A673 (cell line): ENCODE results near the gene ACOX3. TPM values are rescaled to one million over a fixed set of nuclear protein-coding genes. Genes with fewer than 3 reads are reported as not detected.

Experiments used
- BruUV-seq: library from RNA; stranded (reverse); fragments of 400-500 nt; replicated peaks from 2 replicates; lab custom pipeline; 2021; lab: Mats Ljungman, UMichigan
- CTCF ChIA-PET: fragments of 300-600 bp; sonication (Branson Sonifier 250); formaldehyde crosslinking; loops from one replicate; lab custom pipeline; 2022; ENCODE audit warnings: antibody characterized with exemption; lab: Charles Lee
- POLR2A ChIA-PET: fragments of 300-600 bp; sonication (Branson Sonifier 250); formaldehyde crosslinking; loops from one replicate; lab custom pipeline; 2022; ENCODE audit warnings: antibody characterized with exemption; ENCODE audit not compliant: low non-redundant PET; lab: Charles Lee
- DNase-seq: peaks from one replicate; pipeline ENCODE4 v3.0.0-alpha.2; 2015; ENCODE audit warnings: low spot score
- H3K27ac ChIP-seq: fragments of 200-600 bp; sonication (generic); 2 replicates; pipeline ENCODE4 v1.5.1; 2016; ENCODE audit warnings: mixed run types, low read depth, mild to moderate bottlenecking, mixed read lengths, antibody characterized with exemption, low read length; ENCODE audit not compliant: poor library complexity, severe bottlenecking
- H3K27me3 ChIP-seq: fragments of 200-600 bp; sonication (generic); replicated peaks from 2 replicates; pipeline ENCODE4 v1.6.1; 2017; ENCODE audit warnings: mixed run types, low read depth, mild to moderate bottlenecking, mixed read lengths, antibody characterized with exemption, low read length; ENCODE audit not compliant: insufficient read depth, poor library complexity
- H3K36me3 ChIP-seq: fragments of 200-600 bp; sonication (generic); 2 replicates; pipeline ENCODE4 v1.6.1; 2016; ENCODE audit warnings: mixed run types, mild to moderate bottlenecking, mixed read lengths, antibody characterized with exemption, low read length; ENCODE audit not compliant: insufficient read depth, poor library complexity, severe bottlenecking
- H3K4me1 ChIP-seq: fragments of 200-600 bp; sonication (generic); 2 replicates; pipeline ENCODE4 v1.6.1; 2017; ENCODE audit warnings: mixed run types, mild to moderate bottlenecking, mixed read lengths, antibody characterized with exemption, low read length; ENCODE audit not compliant: insufficient read depth, poor library complexity, severe bottlenecking
- H3K4me3 ChIP-seq: fragments of 200-600 bp; sonication (generic); 2 replicates; pipeline ENCODE4 v1.5.1; 2016; ENCODE audit warnings: low read depth, mixed run types, mild to moderate bottlenecking, mixed read lengths, low read length; ENCODE audit not compliant: poor library complexity, severe bottlenecking
- H3K9me3 ChIP-seq: fragments of 200-600 bp; sonication (generic); 2 replicates; pipeline ENCODE4 v1.6.1; 2016; ENCODE audit warnings: mixed run types, low read depth, mild to moderate bottlenecking, mixed read lengths, antibody characterized with exemption, low read length; ENCODE audit not compliant: poor library complexity, severe bottlenecking
- CTCF ChIP-seq: fragments of 300-800, 200-600 bp; sonication (generic); conservative IDR thresholded peaks from 2 replicates; pipeline ENCODE4 v1.5.1; 2017; ENCODE audit warnings: low read depth, mild to moderate bottlenecking, antibody characterized with exemption, low read length, moderate library complexity, mixed read lengths
- EZH2 ChIP-seq: fragments of 200-600 bp; sonication (generic); IDR thresholded peaks from 2 replicates; pipeline ENCODE4 v1.6.1; 2017; ENCODE audit warnings: borderline replicate concordance, low read depth, mild to moderate bottlenecking, mixed read lengths, antibody characterized with exemption, low read length; ENCODE audit not compliant: poor library complexity, severe bottlenecking
- intact Hi-C: fragments of 100-400 bp; cut with micrococcal nuclease; formaldehyde crosslinking; loops from one replicate; pipeline ENCODE4 v1.10.0; 2022; ENCODE audit not compliant: unreplicated experiment
- total RNA-seq: library from RNA; stranded (reverse); gene quantifications from 2 replicates; pipeline ENCODE4 v1.2.3, GENCODE V29; 2021

The ACOX3 gene
- total RNA-seq, 1 experiment from 2014 or later, result 14.3 TPM

DNA sequence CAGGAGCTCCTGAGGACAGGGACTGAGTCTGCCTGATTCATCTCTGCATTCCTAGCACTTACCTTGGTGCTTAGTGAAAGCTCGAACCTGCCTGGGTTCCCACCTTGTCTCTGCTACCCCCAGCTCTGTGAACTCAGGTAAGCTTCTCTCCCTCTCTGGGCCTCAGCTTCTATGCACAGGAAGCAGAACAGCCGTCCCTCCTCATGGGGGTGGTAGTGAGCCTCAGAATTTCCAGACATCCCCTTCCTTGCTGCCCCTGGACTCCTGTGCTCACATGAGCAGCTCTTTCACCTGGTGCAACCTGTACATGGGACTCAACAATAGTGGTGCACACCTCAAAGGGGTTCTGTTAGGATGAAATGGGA, 120.2 kb downstream of the ACOX3 start:
- H3K27ac ChIP-seq, result no peak overlapping the region
- no peak overlapping the region for H3K4me3 ChIP-seq
- H3K27me3 ChIP-seq, result no peaks in the 10 kb centered on the region
- no peak for DNase-seq
- TF ChIP-seq CTCF (peak; percentile 35; the same call in 1 of the 2 replicates), EZH2 (no peak)
- BruUV-seq, result no TSS peak
- no peaks in the 10 kb centered on the region for H3K9me3 ChIP-seq
- intact Hi-C loops, result no loop called here
- H3K36me3 ChIP-seq, result no peaks in the 10 kb centered on the region
- CTCF ChIA-PET, result interaction anchor here (0.5 to 0.7 kb wide), 2 partner anchors 12 to 78 kb away, joined by 3 read pairs; no protein-coding TSS in a partner anchor
- H3K4me1 ChIP-seq, result peaks cover 11% of the 10 kb centered on the region
- POLR2A ChIA-PET, result no interaction called here

DNA sequence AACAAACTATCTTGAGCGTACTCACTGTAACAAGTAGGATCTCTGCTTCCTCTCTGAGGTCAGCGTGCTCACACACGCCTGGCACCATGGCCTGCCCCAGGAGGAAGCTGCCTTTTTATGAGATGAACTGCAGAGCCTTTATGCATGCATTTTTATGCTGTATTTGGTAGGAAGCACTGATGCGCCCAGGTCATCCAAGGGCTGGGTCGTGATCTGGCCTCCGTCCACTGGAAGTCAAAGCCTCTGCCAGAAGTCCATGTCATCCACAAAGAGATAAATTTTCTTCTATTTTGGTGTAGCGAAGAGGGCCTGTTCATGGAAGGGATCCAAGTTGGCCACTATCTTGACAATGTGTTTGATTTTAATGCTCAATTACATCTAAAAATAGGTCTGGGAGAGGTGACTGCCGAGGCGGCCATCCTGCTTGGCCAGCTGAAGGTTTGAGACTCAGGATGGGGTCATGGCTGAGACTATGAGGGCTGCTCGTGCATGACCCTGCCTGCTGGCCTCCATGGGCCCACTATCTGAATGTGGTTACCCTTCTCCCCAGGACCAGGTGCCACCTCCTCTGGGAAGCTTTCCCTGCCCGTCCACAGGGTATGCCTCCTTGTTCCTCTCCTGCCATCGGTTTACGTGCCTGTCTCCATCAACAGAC, 120.7 kb downstream of the ACOX3 start:
- Histone ChIP-seq H3K4me1 (peaks cover 11% of the 10 kb centered on the region), H3K27ac (no peak overlapping the region), H3K27me3 (no peaks in the 10 kb centered on the region), H3K4me3 (no peak overlapping the region), H3K36me3 (no peaks in the 10 kb centered on the region), H3K9me3 (no peaks in the 10 kb centered on the region)
- no TSS peak for BruUV-seq
- TF ChIP-seq CTCF, result no peak
- POLR2A ChIA-PET, result no interaction called here
- DNase-seq, result no peak
- intact Hi-C loops, result no loop called here
- CTCF ChIA-PET, result interaction anchor here (0.5 to 0.7 kb wide), 2 partner anchors 12 to 78 kb away, joined by 3 read pairs; no protein-coding TSS in a partner anchor

DNA sequence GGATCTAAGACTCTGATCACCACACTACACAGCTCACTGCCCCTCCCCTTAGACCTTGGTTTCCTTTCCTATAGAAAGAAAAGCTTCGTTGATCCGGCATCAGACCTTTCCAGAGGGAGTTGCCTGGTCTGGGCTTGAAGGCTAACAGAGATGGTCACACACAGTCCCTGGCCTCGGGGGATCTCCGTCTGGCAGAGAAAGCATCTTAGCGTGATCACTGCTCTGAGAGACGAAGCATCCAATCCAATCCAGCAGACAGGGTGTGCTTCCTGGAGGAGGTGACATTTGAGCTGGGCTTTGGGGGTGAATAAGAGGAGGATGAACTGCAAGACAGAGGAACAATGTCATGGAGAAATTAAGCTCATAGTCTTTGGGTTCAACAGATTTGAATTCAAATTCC, 121.5 kb downstream of the ACOX3 start:
- TF ChIP-seq EZH2, result no peak
- no peak for TF ChIP-seq CTCF
- Histone ChIP-seq H3K27ac (no peak overlapping the region), H3K4me1 (peaks cover 11% of the 10 kb centered on the region), H3K9me3 (no peaks in the 10 kb centered on the region), H3K27me3 (no peaks in the 10 kb centered on the region), H3K36me3 (no peaks in the 10 kb centered on the region), H3K4me3 (no peak overlapping the region)
- no TSS peak for BruUV-seq
- ChIA-PET POLR2A (no interaction called here), CTCF (no interaction called here)
- intact Hi-C loops, result no loop called here
- DNase-seq, result no peak
